Endothelial cell of umbilical vein (primary cell): ENCODE measurements around the gene SPATA32. TPM values are rescaled to one million over a fixed set of nuclear protein-coding genes. Genes with fewer than 3 reads are reported as not detected.

Experiments used
- BruUV-seq: library from RNA; stranded (reverse); fragments of 400-500 nt; replicated peaks from 2 replicates; lab custom pipeline; 2021; lab: Mats Ljungman, UMichigan
- CTCF ChIA-PET: fragments of 300-600, 350-600 bp; sonication (Branson Sonifier 250); formaldehyde crosslinking; loops from one replicate; lab custom pipeline; 2021; ENCODE audit warnings: antibody characterized with exemption, inconsistent platforms; lab: Charles Lee
- POLR2A ChIA-PET: fragments of 300-600, 350-600 bp; sonication (Branson Sonifier 250); formaldehyde crosslinking; loops from one replicate; lab custom pipeline; 2021; ENCODE audit warnings: antibody characterized with exemption, inconsistent platforms; lab: Charles Lee
- DNase-seq: peaks from one replicate; pipeline ENCODE4 v3.0.0-alpha.2; 2011; ENCODE audit warnings: low read depth, low spot score
- FAIRE-seq: peaks from 2 replicates; lab custom pipeline; 2011; peaks lifted over from hg19 to GRCh38; lab: Jason Lieb, UNC
- H2AFZ ChIP-seq: 2 replicates; pipeline ENCODE4 v1.6.0; 2012; ENCODE audit warnings: low read depth, low read length, control low read depth, inconsistent platforms
- H3K27ac ChIP-seq: 2 replicates; pipeline ENCODE4 v1.5.1; 2011; ENCODE audit warnings: low read depth, mild to moderate bottlenecking, control low read depth, low read length, moderate library complexity; ENCODE audit not compliant: insufficient read depth
- H3K27me3 ChIP-seq, 2 experiments: 2 replicates each; pipeline versions ENCODE4 v1.6.0 to v1.6.1; 2011; ENCODE audit warnings: low read length in 2 of 2, mixed read lengths in 1 of 2; ENCODE audit not compliant: control insufficient read depth in 2 of 2, insufficient read depth in 2 of 2
- H3K36me3 ChIP-seq, 2 experiments: 2 replicates in 1 of 2; 3 replicates in 1 of 2; pipeline ENCODE4 v1.5.1; 2011; ENCODE audit warnings: low read length in 2 of 2, mild to moderate bottlenecking in 1 of 2, moderate library complexity in 1 of 2; ENCODE audit not compliant: control insufficient read depth in 2 of 2, insufficient read depth in 2 of 2; ENCODE audit errors: extremely low read depth in 1 of 2
- H3K4me1 ChIP-seq: 3 replicates; pipeline ENCODE4 v1.5.1; 2011; ENCODE audit warnings: mild to moderate bottlenecking, low read length; ENCODE audit not compliant: control insufficient read depth, insufficient read depth; ENCODE audit errors: extremely low read depth
- H3K4me2 ChIP-seq: 2 replicates; pipeline ENCODE4 v1.6.1; 2011; ENCODE audit warnings: low read length, control low read depth, mixed read lengths; ENCODE audit not compliant: insufficient read depth
- H3K4me3 ChIP-seq, 3 experiments: fragments of 200-600 bp in 1 of 3; sonication (generic), shearing (Covaris generic) in 1 of 3; replicated peaks in 1 of 3; 2 replicates each; pipeline ENCODE4 v1.5.1; 2011 to 2016; ENCODE audit warnings: control low read depth in 3 of 3, low read length in 3 of 3, mild to moderate bottlenecking in 2 of 3, inconsistent platforms in 1 of 3, low read depth in 1 of 3, moderate library complexity in 1 of 3; ENCODE audit not compliant: insufficient read depth in 1 of 3
- H3K79me2 ChIP-seq: 2 replicates; pipeline ENCODE4 v1.6.0; 2012; ENCODE audit warnings: low read length, inconsistent platforms; ENCODE audit not compliant: control insufficient read depth, insufficient read depth
- H3K9ac ChIP-seq: replicated peaks from 2 replicates; pipeline ENCODE3; 2011; ENCODE audit warnings: low read length, control low read depth; ENCODE audit not compliant: insufficient read depth; ENCODE audit errors: extremely low read depth
- H3K9me1 ChIP-seq: replicated peaks from 3 replicates; pipeline ENCODE4 v1.6.0; 2011; ENCODE audit warnings: mild to moderate bottlenecking, low read length; ENCODE audit not compliant: control insufficient read depth, insufficient read depth; ENCODE audit errors: extremely low read depth
- H3K9me3 ChIP-seq: replicated peaks from 2 replicates; pipeline ENCODE4 v1.5.1; 2012; ENCODE audit warnings: low read length, inconsistent platforms; ENCODE audit not compliant: control insufficient read depth, insufficient read depth
- H4K20me1 ChIP-seq: replicated peaks from 2 replicates; pipeline ENCODE3; 2011; ENCODE audit warnings: mild to moderate bottlenecking, low read length; ENCODE audit not compliant: control insufficient read depth, insufficient read depth; ENCODE audit errors: extremely low read depth
- EZH2 ChIP-seq: IDR thresholded peaks from 2 replicates; pipeline ENCODE4 v1.6.1; 2012; ENCODE audit warnings: borderline replicate concordance, low read depth, mild to moderate bottlenecking, moderate library complexity, low read length, inconsistent platforms; ENCODE audit not compliant: severe bottlenecking
- FOS ChIP-seq: IDR thresholded peaks from 2 replicates; pipeline ENCODE4 v1.6.1; 2011; ENCODE audit warnings: mild to moderate bottlenecking, low read length, moderate library complexity, borderline replicate concordance; ENCODE audit not compliant: insufficient read depth
- GATA2 ChIP-seq: IDR thresholded peaks from 2 replicates; pipeline ENCODE4 v1.7.0; 2011; ENCODE audit warnings: low read depth, mild to moderate bottlenecking, moderate library complexity, mixed read lengths, low read length; ENCODE audit not compliant: insufficient read length, insufficient read depth
- JUN ChIP-seq: IDR thresholded peaks from 2 replicates; pipeline ENCODE4 v1.6.1; 2011; ENCODE audit warnings: borderline replicate concordance, low read depth; ENCODE audit not compliant: insufficient read length, insufficient read depth
- MYC ChIP-seq: IDR thresholded peaks from one replicate; pipeline ENCODE4 v1.6.1; 2011; ENCODE audit warnings: mild to moderate bottlenecking, low read depth, low read length
- POLR2A ChIP-seq: IDR thresholded peaks from 2 replicates; pipeline ENCODE4 v1.6.1; 2012; ENCODE audit warnings: low read depth, mild to moderate bottlenecking, control low read depth, low read length
- POLR2AphosphoS5 ChIP-seq: IDR thresholded peaks from 2 replicates; pipeline ENCODE4 v1.6.1; 2012; ENCODE audit warnings: low read depth, mild to moderate bottlenecking, control low read depth, low read length, moderate library complexity; ENCODE audit not compliant: insufficient read depth
- dilution Hi-C: fragments of 300-500 bp; cut with MboI; formaldehyde crosslinking; loops from one replicate; pipeline ENCODE4 v1.15.0; 2019; ENCODE audit warnings: low sequenced_read_pairs; ENCODE audit not compliant: extremely low pct_ligation_motif_present
- intact Hi-C: fragments of 100-400 bp; cut with micrococcal nuclease; formaldehyde crosslinking; loops from one replicate; pipeline ENCODE4 v1.10.0; 2022
- polyA plus RNA-seq, 4 experiments: library from polyadenylated mRNA; depleted of rRNA in 3 of 4; stranded (reverse) in 3 of 4; unstranded in 1 of 4; fragments of >200 nt; gene quantifications; 2 replicates each; pipeline versions ENCODE4 v1.2.1 to v1.2.3, GENCODE V29; 2011 to 2012; ENCODE audit warnings: missing spikeins in 1 of 4
- total RNA-seq: library from RNA; stranded (reverse); gene quantifications from 2 replicates; pipeline ENCODE4 v1.2.3, GENCODE V29; 2021
- TF ChIP-seq, protein P1 (sequence below), 2 donors: IDR thresholded peaks; 1 replicate in 1 of 2; 2 replicates in 1 of 2; pipeline ENCODE4 v1.5.1; 2011; ENCODE audit warnings: low read length in 2 of 2, mild to moderate bottlenecking in 2 of 2, moderate library complexity in 2 of 2, control low read depth in 1 of 2, inconsistent platforms in 1 of 2, low read depth in 1 of 2; ENCODE audit not compliant: insufficient read depth in 1 of 2; ENCODE audit errors: extremely low read depth in 1 of 2
- TF ChIP-seq, protein P2 (sequence below): IDR thresholded peaks from 2 replicates; pipeline ENCODE4 v1.6.1; 2011; ENCODE audit not compliant: insufficient read depth, insufficient read length

SPATA32 gene
- total and polyA plus RNA-seq, 2 donors (not counting 3 experiments of a cell fraction or from before 2014, with no cell fraction given), result not detected

DNA sequence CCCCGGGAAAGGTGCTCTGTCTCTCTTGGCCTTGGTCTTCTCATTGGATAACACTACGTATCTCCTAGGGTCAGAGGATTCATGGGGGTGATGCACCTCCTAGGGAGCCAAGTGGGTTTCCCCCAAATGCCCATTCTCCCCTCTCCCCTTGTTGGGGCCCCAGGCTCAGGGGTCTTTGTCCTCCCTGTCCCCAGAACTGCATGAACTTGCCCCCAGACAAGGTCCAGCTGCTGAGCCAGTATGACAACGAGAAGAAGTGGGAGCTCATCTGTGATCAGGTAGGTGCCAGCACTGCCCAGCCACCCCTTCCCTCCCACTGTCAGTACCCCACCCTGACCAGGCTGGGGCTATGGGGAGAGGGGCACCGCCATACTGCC is 31.5 kb downstream of the SPATA32 start:
- Histone ChIP-seq H3K9me1 (no peaks in the 10 kb centered on the region), H3K27me3 (no peaks in the 10 kb centered on the region), H3K79me2 (no peaks in the 10 kb centered on the region), H3K4me3 (no peak overlapping the region), H3K9me3 (no peaks in the 10 kb centered on the region), H3K4me2 (no peak overlapping the region), H3K27ac (no peak overlapping the region), H4K20me1 (no peaks in the 10 kb centered on the region), H3K4me1 (peaks cover 8% of the 10 kb centered on the region), H2AFZ (no peak overlapping the region), H3K36me3 (no peaks in the 10 kb centered on the region), H3K9ac (no peak overlapping the region)
- intact Hi-C loops, result no loop called here
- dilution Hi-C loops, result no loop called here
- FAIRE-seq, result no peak
- CTCF ChIA-PET, result interaction anchor here (0.6 to 6.6 kb wide), 6 partner anchors 11 to 95 kb away, joined by 3 to 93 read pairs (median 9); partner anchors contain the start of genes ACBD4 and FMNL1
- no peak for TF ChIP-seq MYC
- TF ChIP-seq, protein P1, sequence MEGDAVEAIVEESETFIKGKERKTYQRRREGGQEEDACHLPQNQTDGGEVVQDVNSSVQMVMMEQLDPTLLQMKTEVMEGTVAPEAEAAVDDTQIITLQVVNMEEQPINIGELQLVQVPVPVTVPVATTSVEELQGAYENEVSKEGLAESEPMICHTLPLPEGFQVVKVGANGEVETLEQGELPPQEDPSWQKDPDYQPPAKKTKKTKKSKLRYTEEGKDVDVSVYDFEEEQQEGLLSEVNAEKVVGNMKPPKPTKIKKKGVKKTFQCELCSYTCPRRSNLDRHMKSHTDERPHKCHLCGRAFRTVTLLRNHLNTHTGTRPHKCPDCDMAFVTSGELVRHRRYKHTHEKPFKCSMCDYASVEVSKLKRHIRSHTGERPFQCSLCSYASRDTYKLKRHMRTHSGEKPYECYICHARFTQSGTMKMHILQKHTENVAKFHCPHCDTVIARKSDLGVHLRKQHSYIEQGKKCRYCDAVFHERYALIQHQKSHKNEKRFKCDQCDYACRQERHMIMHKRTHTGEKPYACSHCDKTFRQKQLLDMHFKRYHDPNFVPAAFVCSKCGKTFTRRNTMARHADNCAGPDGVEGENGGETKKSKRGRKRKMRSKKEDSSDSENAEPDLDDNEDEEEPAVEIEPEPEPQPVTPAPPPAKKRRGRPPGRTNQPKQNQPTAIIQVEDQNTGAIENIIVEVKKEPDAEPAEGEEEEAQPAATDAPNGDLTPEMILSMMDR (IDR thresholded peaks at IDR 0.05; ENCODE audit: extremely low read depth in 1 of 2, insufficient read depth in 1 of 2, low read depth in 1 of 2, low read length in 2 of 2), result no peak
- TF ChIP-seq, protein P2, sequence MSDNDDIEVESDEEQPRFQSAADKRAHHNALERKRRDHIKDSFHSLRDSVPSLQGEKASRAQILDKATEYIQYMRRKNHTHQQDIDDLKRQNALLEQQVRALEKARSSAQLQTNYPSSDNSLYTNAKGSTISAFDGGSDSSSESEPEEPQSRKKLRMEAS, result no peak
- no peak for TF ChIP-seq FOS
- TF ChIP-seq POLR2AphosphoS5, result no peak
- no peak for TF ChIP-seq GATA2
- no peak for TF ChIP-seq POLR2A
- no peak for TF ChIP-seq EZH2
- no peak for TF ChIP-seq JUN
- BruUV-seq, result no TSS peak
- POLR2A ChIA-PET, result no interaction called here
- no peak for DNase-seq
